ENCODE data around the gene C4orf50. TPM values are rescaled to one million over a fixed set of nuclear protein-coding genes. Genes with fewer than 3 reads are reported as not detected.

The C4orf50 gene
- total RNA-seq, 1 experiment from 2014 or later = 0.02 TPM

DNA sequence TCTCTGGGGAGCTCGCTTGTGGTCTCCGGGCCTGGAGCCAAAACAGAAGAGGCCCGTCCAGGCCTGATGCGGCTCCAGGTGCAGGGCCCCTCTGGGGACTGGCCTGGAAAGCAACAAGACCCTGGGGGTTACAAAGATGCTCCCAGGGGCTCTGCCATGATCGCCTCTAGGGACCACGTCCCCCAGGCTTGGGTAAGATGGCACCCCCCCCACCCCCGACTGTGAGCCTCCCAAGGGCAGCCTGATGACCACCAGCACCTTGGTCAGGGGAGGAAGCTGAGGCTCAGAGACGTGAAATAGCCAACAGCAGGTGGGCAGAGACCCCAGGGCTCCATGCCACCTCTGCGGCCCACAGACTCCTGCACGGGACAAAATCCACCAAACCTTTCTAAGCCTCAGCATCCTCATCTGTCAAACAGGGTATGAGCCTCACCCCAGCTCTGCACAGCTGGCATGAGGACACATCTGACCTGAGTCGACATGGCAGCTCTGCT, 25.4 kb downstream of the C4orf50 start:
- no peak for DNase-seq (ENCODE audit: low spot score)

GRCh38 chr4:5992171-5992827, 25.9 kb downstream of the C4orf50 start:
- no peak for DNase-seq (ENCODE audit: low spot score)

DNA sequence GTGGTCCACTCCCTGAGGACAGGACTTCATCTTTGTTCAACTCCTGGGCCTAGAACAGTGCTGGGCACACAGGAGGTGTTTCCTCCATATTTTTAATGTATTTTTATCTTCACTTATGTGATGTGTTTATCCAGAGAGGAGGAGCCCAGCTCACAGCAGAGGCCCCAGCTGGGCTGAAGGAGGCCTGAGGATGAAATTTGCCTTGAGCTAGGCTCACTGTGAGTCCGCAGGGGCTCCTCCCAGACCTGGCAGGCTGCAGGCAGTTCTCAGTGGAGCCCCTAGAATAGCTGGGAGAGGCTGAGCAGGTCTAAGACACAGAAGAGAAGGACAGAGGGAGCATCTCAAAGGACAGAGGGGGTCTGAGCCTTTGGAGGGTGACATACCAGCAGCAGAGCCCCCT, 26.8 kb downstream of the C4orf50 start:
- no peak for DNase-seq (ENCODE audit: low spot score)

DNA sequence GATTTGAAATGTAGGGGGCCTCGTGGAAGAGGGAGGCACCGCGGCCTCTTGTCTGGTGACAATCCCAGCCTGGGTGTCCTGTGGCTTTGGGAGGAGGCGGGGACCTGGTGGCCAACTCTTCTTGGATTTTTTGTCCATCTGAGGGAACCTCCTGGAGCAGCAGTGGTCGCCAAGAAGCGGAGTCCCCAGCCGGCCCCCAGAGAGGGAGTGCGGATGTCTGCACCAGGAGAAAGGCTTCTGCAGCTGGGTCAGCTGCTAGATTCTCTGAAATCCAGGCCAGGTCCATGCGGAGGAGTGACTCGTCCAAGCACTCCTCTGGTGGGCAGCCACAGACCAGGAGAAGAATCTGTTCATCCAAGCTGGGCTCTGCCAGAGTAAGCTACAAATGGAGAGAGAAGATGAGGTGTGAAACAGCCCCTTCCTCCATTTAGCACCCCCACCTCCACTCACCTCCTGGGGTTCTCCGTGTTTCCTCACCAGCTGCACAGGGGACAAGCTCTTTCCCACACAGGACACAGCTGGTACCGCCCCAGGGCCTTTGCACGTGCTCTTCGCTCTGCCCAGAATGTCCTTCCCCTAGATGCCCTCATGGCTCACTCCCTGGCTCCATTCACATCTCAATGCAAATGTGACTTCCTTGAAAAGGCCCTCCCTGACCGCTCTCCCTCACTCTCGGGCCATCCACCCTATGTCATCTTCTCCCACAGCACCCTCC, 27.6 kb downstream of the C4orf50 start:
- no peak for DNase-seq (ENCODE audit: low spot score)

DNA sequence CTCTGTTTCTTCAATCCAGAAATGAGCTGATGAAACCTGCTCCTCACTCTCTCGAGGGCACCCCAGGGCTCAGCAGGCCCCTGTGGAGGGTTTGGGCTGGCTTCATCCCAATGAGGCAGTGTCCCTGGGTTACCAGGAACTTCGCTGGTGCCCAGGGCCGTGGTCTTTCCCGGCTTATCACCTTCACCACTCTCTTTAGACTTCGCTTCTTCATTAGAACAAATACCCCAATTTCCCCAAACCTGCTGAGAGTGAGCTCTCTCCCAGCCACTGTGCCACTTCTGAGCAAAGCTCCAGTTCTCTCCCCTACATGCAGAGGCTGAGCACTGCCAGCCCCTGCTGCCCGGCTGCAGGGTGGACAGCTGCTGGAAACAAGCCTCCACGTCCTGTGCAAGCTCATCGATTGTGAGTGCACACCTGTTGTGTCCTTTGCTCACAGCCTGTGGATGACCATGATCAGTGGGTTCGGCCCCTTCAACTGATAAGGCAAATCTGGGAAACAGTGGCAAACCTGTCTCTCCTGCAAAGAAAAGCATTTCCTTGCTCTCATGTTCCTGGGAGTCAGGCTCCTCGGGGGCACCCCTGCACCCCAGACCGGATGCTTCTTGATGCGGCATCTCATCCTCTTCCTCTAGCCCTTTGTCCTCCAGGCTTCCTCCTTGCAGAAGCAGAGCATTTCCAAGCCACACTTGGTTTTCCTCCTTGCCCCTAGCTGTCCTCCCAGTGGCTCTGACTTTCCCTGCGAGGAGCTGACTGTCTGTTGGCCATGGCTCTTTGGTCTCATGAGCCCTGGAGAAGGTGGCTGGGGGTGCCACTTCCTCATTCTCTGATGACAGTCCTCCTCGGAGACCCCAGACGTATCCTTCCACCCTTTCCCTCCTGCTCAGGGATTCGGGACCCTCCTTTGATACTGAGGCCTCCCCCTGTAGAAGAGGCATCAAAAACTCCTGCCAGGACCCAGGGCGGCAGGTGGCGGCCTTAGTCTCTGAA, 28.7 kb downstream of the C4orf50 start:
- no peak for DNase-seq (ENCODE audit: low spot score)

GRCh38 chr4:5988086-5988845, 30.0 kb downstream of the C4orf50 start:
- peak; percentile 37 for DNase-seq (ENCODE audit: low spot score)

DNA sequence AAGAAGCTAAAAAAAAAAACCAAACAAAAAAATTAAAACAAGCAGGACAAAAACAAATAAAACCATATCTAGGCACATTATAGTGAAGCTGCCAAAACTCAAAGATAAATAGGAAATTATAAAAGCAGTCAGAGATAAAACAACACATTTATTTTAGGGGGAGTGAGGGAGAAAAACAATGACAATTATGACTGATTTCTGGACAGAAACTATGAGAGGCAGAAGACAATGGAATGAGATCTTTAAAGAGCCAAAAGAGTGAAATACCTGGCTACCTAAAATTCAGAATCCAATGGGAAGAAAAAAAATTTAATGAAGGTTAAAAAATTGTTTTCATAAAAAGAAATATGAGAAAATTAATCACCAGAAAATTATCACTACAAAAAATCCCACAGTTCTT, 33.4 kb downstream of the C4orf50 start:
- no peak for DNase-seq (ENCODE audit: low spot score)

DNA sequence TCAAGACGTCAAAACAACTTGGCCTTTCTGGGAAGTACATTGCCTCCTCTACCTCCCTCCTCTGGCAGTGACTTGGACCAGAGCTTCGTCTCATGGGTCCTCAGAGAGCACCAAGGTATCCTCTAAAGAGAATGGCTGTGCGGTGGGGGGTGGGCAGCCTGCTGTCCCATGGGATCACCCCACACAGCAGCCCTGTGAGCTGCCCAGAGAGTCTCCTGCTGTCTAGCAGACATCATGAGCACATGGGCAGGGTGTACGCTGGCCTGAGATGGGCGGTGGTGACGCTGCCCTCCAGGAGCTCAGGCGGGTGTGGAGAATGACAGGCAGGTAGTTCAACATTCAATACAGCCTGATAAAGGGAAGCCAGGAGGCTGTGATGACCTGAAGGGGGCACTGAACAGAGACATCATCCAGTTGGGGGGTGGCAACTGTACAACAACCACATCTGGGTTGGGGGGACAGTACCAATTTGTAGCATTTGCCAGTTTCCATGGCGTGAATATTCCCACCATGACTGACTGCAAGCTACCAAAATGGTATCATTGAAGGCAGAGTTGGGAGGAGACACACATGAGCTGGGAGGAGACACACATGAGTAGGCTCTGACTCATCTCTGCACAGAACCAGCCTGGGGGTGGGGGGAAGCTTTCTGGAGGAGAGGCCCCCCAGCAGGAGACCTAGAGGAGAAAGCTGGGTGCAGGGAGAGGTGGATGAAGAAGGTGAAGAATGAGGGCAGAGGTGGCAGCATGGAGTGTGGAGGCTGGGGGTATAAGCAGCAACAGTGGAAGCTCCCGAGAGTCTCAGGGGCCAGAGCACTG, 35.9 kb downstream of the C4orf50 start:
- DNase-seq (ENCODE audit: low spot score) = no peak

DNA sequence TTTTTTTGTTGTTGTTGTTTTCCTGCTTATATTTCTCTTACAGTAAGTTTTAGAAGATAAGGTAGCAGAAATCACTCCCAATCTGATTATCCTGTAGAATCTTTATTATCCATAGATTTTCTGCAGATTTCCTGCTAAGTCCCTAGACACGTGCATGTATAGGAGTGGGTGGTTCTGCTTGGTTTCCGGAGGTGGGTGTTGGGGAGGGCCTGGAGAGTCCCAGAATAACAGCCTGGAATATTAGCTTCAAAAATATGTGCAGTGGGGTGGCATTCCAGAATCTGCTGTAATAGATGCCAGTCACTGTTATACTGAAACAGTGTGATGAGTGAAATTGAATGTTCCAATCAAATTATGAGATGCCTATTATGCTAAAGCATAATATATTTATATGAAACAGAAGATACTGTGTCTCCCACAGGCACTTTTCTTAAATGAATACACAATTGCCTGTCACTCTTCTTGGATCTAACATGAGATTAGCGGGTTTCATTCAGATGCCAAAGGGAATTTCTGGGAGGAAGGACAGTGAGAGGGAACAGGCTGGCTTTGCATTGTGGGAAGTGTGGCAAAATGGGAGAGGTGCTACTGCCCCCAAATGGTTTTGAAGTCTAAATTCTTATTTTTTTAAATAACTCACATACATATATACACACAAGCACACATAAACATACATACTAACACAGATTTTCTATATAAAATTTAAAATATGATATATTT, 37.6 kb downstream of the C4orf50 start:
- DNase-seq (ENCODE audit: low spot score) = no peak

GRCh38 chr4:5979981-5980380, 38.2 kb downstream of the C4orf50 start:
- no peak for DNase-seq (ENCODE audit: low spot score)

DNA sequence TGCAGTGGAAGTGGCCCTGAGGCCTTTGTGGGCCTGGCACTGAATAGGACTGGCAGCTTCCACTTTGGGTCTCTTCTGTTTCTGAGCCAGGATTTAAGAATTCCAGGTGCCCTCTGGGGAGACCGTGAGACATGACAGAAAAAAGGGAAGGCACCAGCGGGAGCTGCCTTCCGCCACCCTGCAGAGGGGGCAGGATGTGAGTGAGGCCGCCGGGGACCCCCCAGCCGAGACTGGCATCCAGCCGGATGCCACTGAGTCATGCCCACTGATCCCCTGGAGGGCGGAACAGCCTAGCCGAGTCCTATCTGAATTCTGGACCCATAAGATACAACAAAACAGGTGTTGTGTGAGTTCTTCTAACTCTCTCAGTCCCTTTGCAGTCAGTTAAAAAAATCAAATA, 41.3 kb downstream of the C4orf50 start:
- DNase-seq (ENCODE audit: low spot score) = no peak

DNA sequence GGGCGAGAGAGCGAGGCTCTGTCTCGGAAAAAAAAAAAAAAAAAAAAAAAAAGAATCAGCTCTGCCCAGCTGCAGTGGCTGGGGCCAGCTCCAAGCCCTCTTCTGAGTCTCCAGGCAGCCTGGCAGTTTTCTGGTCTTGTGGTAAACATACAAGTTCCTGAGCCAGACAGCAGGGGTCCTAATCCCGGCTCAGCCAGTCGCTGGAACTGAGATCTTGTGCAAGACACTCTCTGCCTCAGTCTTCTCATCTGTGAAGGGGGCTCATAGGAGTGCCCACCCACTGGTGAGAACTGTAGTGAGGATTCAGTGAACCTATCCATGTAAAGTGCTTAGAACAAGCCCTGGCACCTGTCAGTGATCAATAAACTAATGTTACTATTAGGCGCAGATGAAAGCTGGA, 41.8 kb downstream of the C4orf50 start:
- no peak for DNase-seq (ENCODE audit: low spot score)

- no peak for DNase-seq (ENCODE audit: low spot score)
These were observed 43.9 kb downstream of the C4orf50 start for GRCh38 chr4:5974321-5974720.

DNA sequence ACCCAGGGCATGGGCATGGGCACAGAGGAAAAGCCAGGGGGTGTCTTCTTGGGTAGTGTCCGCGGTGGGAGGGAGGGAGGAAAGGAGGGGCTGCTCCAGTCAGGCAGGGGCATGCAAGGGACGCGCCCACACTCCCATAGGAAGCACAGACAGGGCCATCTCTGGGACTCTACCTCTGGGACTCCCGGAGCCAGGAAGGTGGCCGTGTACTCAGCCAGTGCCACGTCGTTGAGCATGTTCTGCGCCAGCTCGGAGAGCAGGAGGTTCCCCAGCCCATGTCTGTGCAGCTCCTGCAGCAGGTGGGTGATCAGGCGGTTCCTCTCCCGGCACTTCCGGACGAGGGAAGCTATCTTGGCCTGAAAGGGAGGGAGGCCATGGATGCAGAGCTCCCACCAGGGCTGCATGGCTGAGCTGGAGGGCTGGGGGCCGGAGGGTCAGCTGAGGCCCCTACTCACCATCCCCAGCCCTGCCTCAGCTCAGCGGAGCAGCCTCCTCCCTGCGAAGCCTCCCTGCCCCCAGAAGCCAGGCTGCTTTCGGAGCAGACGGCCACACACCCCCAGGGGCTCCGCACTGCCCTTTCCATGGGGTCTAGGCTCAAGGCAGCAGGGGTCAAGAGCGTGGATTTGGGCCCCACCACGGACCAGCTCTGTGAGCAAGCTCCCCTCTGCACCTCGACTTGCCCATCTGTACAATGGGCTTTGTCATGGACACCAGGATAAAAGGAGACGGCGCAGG, 44.6 kb downstream of the C4orf50 start:
- DNase-seq (ENCODE audit: low spot score) = no peak

DNA sequence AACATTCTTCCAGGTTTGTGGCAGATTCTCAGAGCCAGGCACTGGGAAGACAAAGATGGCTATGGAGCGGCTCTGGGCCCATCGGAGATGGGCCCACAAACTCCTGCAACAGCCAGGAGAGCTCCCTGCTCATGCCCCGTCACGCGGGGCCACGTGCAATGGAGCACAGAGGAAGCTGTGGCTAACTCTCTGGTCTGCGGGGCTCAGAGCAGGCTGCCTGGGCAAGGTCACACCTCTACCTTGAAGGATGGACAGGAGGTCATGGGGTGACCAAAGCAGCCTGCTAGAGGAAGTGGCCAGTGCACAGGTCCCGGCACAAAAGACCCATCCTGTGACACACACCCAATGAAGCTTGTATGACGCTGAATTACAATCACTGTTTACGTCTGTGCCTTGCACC, 45.2 kb downstream of the C4orf50 start:
- DNase-seq (ENCODE audit: low spot score) = no peak

- DNase-seq (ENCODE audit: low spot score) = no peak
These were observed 45.7 kb downstream of the C4orf50 start for GRCh38 chr4:5972571-5972970.

DNA sequence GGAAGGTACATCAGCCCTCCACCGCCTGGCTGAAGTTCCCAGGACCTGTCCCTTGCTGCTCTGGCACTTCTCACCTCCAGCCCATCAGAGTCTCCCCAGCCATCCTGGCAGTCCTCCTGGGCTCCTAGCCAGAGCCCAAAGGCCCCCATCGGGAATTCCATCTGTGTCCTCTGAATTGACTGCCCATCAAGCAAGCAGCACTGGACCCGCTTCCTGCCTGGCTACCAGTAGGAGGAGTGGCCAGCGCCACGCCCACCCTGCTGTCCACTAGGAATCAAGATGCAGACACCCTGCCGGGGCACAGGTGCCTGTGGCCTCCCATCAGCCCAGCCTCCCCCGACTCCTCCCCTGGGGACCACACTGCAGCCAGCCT, 47.2 kb downstream of the C4orf50 start:
- no peak for DNase-seq (ENCODE audit: low spot score)

DNA sequence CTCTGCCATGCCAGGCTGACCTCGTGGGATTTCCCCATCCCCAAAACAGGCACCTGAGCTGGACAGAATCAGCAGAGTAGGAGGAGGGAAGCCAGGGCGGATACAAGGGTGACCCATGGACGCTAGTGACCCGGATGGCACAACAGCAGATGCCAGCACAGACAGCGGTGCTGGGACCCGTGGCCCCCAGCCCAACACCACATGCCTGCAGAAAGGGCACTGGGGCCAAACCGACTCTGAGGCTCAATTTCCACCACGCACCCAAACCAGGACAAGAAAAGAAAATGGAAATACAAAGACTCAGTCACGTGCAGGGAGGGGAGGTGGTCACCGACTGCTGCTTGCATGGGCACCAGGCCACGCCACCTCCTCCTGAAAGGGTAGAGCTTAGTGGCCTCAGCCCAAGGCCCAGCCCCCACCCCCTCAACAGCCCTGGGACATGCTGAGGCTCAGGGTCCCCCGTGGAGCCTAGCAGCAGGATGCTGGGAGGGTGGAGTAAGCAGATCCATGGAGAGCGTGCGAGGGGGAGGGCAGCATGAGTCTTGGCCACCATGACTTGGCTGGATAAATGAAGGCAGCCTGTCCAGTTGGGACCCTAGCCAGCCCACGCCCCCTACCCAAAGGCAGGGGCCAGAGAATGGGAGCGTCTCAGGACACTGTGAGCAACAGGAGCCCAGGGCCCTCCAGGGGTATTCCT, 47.7 kb downstream of the C4orf50 start:
- no peak for DNase-seq (ENCODE audit: low spot score)

DNA sequence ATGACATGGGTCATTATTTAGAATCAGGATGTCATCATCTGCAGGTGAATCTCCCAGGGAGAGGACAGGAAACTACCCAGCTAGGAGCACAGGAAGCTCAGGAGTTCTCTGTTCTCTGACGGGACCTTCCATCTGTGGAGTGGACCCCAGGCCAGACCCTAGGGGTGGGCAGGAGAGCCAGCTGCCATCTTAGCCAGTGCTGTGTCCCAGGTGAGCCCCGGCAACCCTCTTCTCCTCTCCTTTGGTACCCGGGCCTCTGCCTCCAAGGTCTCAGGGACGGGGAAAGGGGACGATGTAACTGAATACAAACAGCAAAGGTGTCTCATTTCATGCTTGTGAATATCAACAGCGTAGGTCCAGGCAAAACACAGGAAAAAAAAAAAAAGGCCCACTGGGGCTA, 48.5 kb downstream of the C4orf50 start:
- DNase-seq (ENCODE audit: low spot score) = no peak

Data from H4 (cell line).